Superior temporal gyrus (tissue), 1 donor: ENCODE results near the gene ZNF658.
A peak's percentile ranks its signal among the peaks of the same experiment; 100 is the strongest.
"Not testable (repeated sequence)": the region's sequence is repeated elsewhere in the genome, so short reads cannot be mapped to it uniquely, and the experiment has no call there.

Experiments
- DNase-seq: peaks from one replicate; pipeline ENCODE4 v3.0.0-alpha.2; 2016; ENCODE audit errors: extremely low spot score

The ZNF658 gene

GRCh38 chr9:66900490-66901131, at the start of gene ZNF658:
Gene ZNF658, plus strand, starts transcription at chr9:66900725. Its CDS starts 2,837 bp downstream, at chr9:66903562.
- DNase-seq = peak; percentile 80

- not testable (repeated sequence) for DNase-seq
Measured at GRCh38 chr9:66861732-66862131, 38.8 kb upstream of the ZNF658 start.

- not testable (repeated sequence) for DNase-seq
Measured at GRCh38 chr9:66868660-66869059, 31.9 kb upstream of the ZNF658 start.

- DNase-seq = not testable (repeated sequence)
Measured at GRCh38 chr9:66880605-66881004, 19.9 kb upstream of the ZNF658 start.

- DNase-seq = not testable (repeated sequence)
Measured at GRCh38 chr9:66881847-66882246, 18.7 kb upstream of the ZNF658 start.

GRCh38 chr9:66890334-66890733, 10.2 kb upstream of the ZNF658 start:
- not testable (repeated sequence) for DNase-seq

GRCh38 chr9:66901141-66901540, 616 bp downstream of the ZNF658 start:
- DNase-seq = peak; percentile 9

GRCh38 chr9:66909560-66909959, 9.0 kb downstream of the ZNF658 start:
- not testable (repeated sequence) for DNase-seq

GRCh38 chr9:66920072-66920471, 19.5 kb downstream of the ZNF658 start:
- DNase-seq = not testable (repeated sequence)

GRCh38 chr9:66936194-66936870, 35.8 kb downstream of the ZNF658 start:
- DNase-seq = not testable (repeated sequence)

- DNase-seq = peak; percentile 5
Measured at GRCh38 chr9:66937662-66938061, 37.1 kb downstream of the ZNF658 start.

- DNase-seq = peak; percentile 8
Measured at GRCh38 chr9:66938322-66938721, 37.8 kb downstream of the ZNF658 start.

- not testable (repeated sequence) for DNase-seq
Measured at GRCh38 chr9:66939878-66940830, 39.6 kb downstream of the ZNF658 start.

GRCh38 chr9:66942400-66943155, 42.1 kb downstream of the ZNF658 start:
- DNase-seq = peak; percentile 4

- not testable (repeated sequence) for DNase-seq
Measured at GRCh38 chr9:66952576-66952975, 52.1 kb downstream of the ZNF658 start.
